Neural cell (in vitro differentiated cells): Measurements from ENCODE around the gene TUBE1. TPM values are rescaled to one million over a fixed set of nuclear protein-coding genes. Genes with fewer than 3 reads are reported as not detected.
"Not testable (repeated sequence)": the region's sequence is repeated elsewhere in the genome, so short reads cannot be mapped to it uniquely, and the experiment has no call there.

Experiments
- H2AFZ ChIP-seq: fragments of 200-600, 300-800 bp; sonication (generic), shearing (Covaris generic); 2 replicates; pipeline ENCODE4 v1.6.0; 2014; ENCODE audit warnings: low read depth, mild to moderate bottlenecking, antibody characterized with exemption, low read length, moderate library complexity
- H3F3A ChIP-seq: fragments of 200-600 bp; shearing (Covaris generic); 2 replicates; pipeline ENCODE4 v1.6.1; 2016; ENCODE audit warnings: mild to moderate bottlenecking, moderate library complexity, mixed read lengths, antibody characterized with exemption, low read length; ENCODE audit not compliant: insufficient read depth, poor library complexity, severe bottlenecking
- H3K27ac ChIP-seq: fragments of 200-600, 300-800 bp; sonication (generic), shearing (Covaris generic); 2 replicates; pipeline ENCODE4 v1.5.1; 2014; ENCODE audit warnings: mild to moderate bottlenecking, low read length, moderate library complexity
- H3K27me3 ChIP-seq: fragments of 300-800, 200-600 bp; sonication (generic), shearing (Covaris generic); 2 replicates; pipeline ENCODE4 v1.6.0; 2014; ENCODE audit warnings: mild to moderate bottlenecking, low read depth, low read length, moderate library complexity; ENCODE audit not compliant: insufficient read depth
- H3K36me3 ChIP-seq: fragments of 300-800, 200-600 bp; sonication (generic), shearing (Covaris generic); 2 replicates; pipeline ENCODE4 v1.5.1; 2014; ENCODE audit warnings: mild to moderate bottlenecking, antibody characterized with exemption, low read length, moderate library complexity; ENCODE audit not compliant: insufficient read depth
- H3K4me2 ChIP-seq: fragments of 300-800, 200-600 bp; sonication (generic), shearing (Covaris generic); 2 replicates; pipeline ENCODE4 v1.6.0; 2014; ENCODE audit warnings: mild to moderate bottlenecking, low read length
- H3K4me3 ChIP-seq: fragments of 300-800, 200-600 bp; sonication (generic), shearing (Covaris generic); 2 replicates; pipeline ENCODE4 v1.5.1; 2014; ENCODE audit warnings: mild to moderate bottlenecking, low read length, moderate library complexity
- H3K79me2 ChIP-seq: fragments of 200-600 bp; shearing (Covaris generic); replicated peaks from 2 replicates; pipeline ENCODE4 v1.6.0; 2014; ENCODE audit warnings: mild to moderate bottlenecking, low read length, moderate library complexity; ENCODE audit not compliant: insufficient read depth
- H3K9ac ChIP-seq: fragments of 300-800, 200-600 bp; sonication (generic), shearing (Covaris generic); 2 replicates; pipeline ENCODE4 v1.6.1; 2016; ENCODE audit warnings: mild to moderate bottlenecking, low read length, mixed read lengths
- H3K9me2 ChIP-seq: fragments of 200-600 bp; shearing (Covaris generic); 2 replicates; pipeline ENCODE4 v1.6.1; 2016; ENCODE audit warnings: mild to moderate bottlenecking, low read length, mixed read lengths; ENCODE audit not compliant: insufficient read depth
- H3K9me3 ChIP-seq: fragments of 200-600, 300-800 bp; sonication (generic), shearing (Covaris generic); 2 replicates; pipeline ENCODE4 v1.6.1; 2016; ENCODE audit warnings: mild to moderate bottlenecking, mixed run types, low read length, moderate library complexity, mixed read lengths
- H4K20me1 ChIP-seq: fragments of 200-600 bp; shearing (Covaris generic); 2 replicates; pipeline ENCODE4 v1.6.1; 2016; ENCODE audit warnings: mild to moderate bottlenecking, mixed run types; ENCODE audit not compliant: insufficient read depth
- EP300 ChIP-seq: fragments of 450-650 bp; conservative IDR thresholded peaks from 2 replicates; pipeline ENCODE4 v1.6.1; 2014; ENCODE audit warnings: antibody characterized with exemption, mild to moderate bottlenecking, moderate library complexity; ENCODE audit not compliant: poor library complexity, severe bottlenecking
- EZH2 ChIP-seq: fragments of 200-600, 300-800 bp; shearing (Covaris generic), sonication (generic); IDR thresholded peaks from 2 replicates; pipeline ENCODE4 v1.6.1; 2014; ENCODE audit warnings: antibody characterized with exemption, low read length, borderline replicate concordance, mild to moderate bottlenecking; ENCODE audit not compliant: insufficient read depth, poor library complexity, severe bottlenecking
- MXI1 ChIP-seq: fragments of 450-650 bp; conservative IDR thresholded peaks from 2 replicates; pipeline ENCODE4 v1.6.1; 2014; ENCODE audit warnings: antibody characterized with exemption, mild to moderate bottlenecking; ENCODE audit not compliant: poor library complexity, severe bottlenecking
- POLR2AphosphoS5 ChIP-seq: IDR thresholded peaks from 2 replicates; pipeline ENCODE4 v1.6.1; 2012
- RAD21 ChIP-seq: fragments of 450-650 bp; conservative IDR thresholded peaks from 2 replicates; pipeline ENCODE4 v1.6.1; 2014; ENCODE audit warnings: antibody characterized with exemption, mild to moderate bottlenecking, moderate library complexity
- SMC3 ChIP-seq: fragments of 450-650 bp; conservative IDR thresholded peaks from 2 replicates; pipeline ENCODE4 v1.6.1; 2014; ENCODE audit warnings: antibody characterized with exemption, mild to moderate bottlenecking, moderate library complexity; ENCODE audit not compliant: poor library complexity
- TAF1 ChIP-seq: IDR thresholded peaks from 2 replicates; pipeline ENCODE4 v1.6.1; 2012; ENCODE audit warnings: low read depth
- polyA plus RNA-seq: library from polyadenylated mRNA; depleted of rRNA; stranded (reverse); fragments of >200 nt; gene quantifications from 2 replicates; pipeline ENCODE4 v1.2.3, GENCODE V29; 2014
- TF ChIP-seq, protein P1 (sequence below): IDR thresholded peaks from 2 replicates; pipeline ENCODE4 v1.6.1; 2012; ENCODE audit warnings: borderline replicate concordance
- TF ChIP-seq, protein P2 (sequence below): fragments of 450-650 bp; IDR thresholded peaks from 2 replicates; pipeline ENCODE4 v1.5.1; 2014; ENCODE audit warnings: antibody characterized with exemption, mild to moderate bottlenecking, moderate library complexity; ENCODE audit not compliant: poor library complexity, severe bottlenecking

The TUBE1 gene
- polyA plus RNA-seq, 1 donor from 2014 or later = 180 TPM

DNA sequence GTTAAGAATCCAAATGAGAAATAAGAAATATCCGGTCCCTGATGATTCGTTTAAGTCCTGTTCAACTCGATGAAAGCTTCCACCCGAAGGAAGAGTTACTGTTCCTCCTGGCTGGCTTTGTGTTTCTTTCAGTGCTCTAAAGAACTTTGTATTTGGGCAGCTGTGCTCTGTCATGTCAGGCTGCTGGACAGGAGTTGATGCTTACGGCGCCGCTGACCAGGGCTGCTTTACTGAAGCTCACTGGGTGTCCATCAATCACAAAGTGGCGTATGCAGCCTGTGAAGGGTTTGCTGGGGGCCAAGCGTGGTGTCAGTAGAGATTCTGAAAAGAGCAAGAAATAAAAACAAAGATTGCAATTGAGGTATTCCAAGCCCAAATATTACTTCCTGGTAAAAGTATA, 22.0 kb upstream of the TUBE1 start:
- H3K79me2 ChIP-seq = no peaks in the 10 kb centered on the region
- H3K4me3 ChIP-seq = no peak overlapping the region
- no peak overlapping the region for H3K4me2 ChIP-seq
- no peak overlapping the region for H2AFZ ChIP-seq
- no peaks in the 10 kb centered on the region for H3K9me2 ChIP-seq
- no peaks in the 10 kb centered on the region for H3K27me3 ChIP-seq
- no peak overlapping the region for H3K9ac ChIP-seq
- TF ChIP-seq TAF1 (no peak), RAD21 (no peak), EZH2 (no peak), SMC3 (no peak), EP300 (no peak), POLR2AphosphoS5 (no peak), MXI1 (no peak)
- TF ChIP-seq, protein P1, sequence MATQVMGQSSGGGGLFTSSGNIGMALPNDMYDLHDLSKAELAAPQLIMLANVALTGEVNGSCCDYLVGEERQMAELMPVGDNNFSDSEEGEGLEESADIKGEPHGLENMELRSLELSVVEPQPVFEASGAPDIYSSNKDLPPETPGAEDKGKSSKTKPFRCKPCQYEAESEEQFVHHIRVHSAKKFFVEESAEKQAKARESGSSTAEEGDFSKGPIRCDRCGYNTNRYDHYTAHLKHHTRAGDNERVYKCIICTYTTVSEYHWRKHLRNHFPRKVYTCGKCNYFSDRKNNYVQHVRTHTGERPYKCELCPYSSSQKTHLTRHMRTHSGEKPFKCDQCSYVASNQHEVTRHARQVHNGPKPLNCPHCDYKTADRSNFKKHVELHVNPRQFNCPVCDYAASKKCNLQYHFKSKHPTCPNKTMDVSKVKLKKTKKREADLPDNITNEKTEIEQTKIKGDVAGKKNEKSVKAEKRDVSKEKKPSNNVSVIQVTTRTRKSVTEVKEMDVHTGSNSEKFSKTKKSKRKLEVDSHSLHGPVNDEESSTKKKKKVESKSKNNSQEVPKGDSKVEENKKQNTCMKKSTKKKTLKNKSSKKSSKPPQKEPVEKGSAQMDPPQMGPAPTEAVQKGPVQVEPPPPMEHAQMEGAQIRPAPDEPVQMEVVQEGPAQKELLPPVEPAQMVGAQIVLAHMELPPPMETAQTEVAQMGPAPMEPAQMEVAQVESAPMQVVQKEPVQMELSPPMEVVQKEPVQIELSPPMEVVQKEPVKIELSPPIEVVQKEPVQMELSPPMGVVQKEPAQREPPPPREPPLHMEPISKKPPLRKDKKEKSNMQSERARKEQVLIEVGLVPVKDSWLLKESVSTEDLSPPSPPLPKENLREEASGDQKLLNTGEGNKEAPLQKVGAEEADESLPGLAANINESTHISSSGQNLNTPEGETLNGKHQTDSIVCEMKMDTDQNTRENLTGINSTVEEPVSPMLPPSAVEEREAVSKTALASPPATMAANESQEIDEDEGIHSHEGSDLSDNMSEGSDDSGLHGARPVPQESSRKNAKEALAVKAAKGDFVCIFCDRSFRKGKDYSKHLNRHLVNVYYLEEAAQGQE = no peak
- TF ChIP-seq, protein P2, sequence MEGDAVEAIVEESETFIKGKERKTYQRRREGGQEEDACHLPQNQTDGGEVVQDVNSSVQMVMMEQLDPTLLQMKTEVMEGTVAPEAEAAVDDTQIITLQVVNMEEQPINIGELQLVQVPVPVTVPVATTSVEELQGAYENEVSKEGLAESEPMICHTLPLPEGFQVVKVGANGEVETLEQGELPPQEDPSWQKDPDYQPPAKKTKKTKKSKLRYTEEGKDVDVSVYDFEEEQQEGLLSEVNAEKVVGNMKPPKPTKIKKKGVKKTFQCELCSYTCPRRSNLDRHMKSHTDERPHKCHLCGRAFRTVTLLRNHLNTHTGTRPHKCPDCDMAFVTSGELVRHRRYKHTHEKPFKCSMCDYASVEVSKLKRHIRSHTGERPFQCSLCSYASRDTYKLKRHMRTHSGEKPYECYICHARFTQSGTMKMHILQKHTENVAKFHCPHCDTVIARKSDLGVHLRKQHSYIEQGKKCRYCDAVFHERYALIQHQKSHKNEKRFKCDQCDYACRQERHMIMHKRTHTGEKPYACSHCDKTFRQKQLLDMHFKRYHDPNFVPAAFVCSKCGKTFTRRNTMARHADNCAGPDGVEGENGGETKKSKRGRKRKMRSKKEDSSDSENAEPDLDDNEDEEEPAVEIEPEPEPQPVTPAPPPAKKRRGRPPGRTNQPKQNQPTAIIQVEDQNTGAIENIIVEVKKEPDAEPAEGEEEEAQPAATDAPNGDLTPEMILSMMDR = no peak
- no peaks in the 10 kb centered on the region for H3F3A ChIP-seq
- H3K36me3 ChIP-seq = no peaks in the 10 kb centered on the region
- H3K27ac ChIP-seq = no peak overlapping the region
- no peaks in the 10 kb centered on the region for H4K20me1 ChIP-seq
- H3K9me3 ChIP-seq = no peaks in the 10 kb centered on the region

DNA sequence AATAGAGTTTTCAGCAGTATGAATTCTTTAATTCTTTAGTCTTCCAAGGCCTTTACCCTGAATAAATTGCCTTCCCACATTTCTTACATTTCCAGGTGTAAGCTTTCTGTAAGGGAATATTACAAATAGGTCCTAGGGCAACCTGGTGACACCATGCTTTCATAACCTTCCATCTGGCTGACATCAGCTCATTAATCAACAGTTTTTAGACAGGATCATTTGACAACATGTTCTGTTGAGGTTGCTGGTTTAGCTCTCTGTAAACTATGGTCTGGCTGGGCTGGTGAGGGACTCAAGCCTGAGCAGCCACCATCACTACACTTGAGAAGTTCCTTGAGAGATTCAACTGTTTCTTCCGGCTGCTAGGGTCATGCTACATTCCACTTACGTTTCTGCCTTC, 19.3 kb upstream of the TUBE1 start:
- no peak overlapping the region for H3K4me3 ChIP-seq

DNA sequence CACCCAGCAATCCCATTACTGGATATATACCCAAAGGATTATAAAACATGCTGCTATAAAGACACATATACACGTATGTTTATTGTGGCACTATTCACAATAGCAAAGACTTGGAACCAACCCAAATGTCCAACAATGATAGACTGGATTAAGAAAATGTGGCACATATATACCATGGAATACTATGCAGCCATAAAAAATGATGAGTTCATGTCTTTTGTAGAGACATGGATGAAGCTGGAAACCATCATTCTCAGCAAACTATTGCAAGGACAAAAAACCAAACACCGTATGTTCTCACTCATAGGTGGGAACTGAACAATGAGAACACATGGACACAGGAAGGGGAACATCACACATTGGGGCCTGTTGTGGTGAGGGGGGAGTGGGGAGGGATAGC, 18.7 kb upstream of the TUBE1 start:
- not testable (repeated sequence) for H3K9me3 ChIP-seq, H3K79me2 ChIP-seq, H3K9me2 ChIP-seq, H3K27ac ChIP-seq, H2AFZ ChIP-seq, H3K9ac ChIP-seq, H3K4me2 ChIP-seq, H3K4me3 ChIP-seq, H3K27me3 ChIP-seq, H3F3A ChIP-seq, H4K20me1 ChIP-seq
- H3K36me3 ChIP-seq = peaks cover 10% of the 10 kb centered on the region

More for the DNA sequence above, 19.3 kb upstream of the TUBE1 start:
- Histone ChIP-seq H3K9ac (no peak overlapping the region), H3K4me2 (no peak overlapping the region), H3K36me3 (peaks cover 8% of the 10 kb centered on the region), H3K27ac (no peak overlapping the region), H3K9me3 (no peaks in the 10 kb centered on the region), H3K27me3 (no peaks in the 10 kb centered on the region), H4K20me1 (no peaks in the 10 kb centered on the region), H3K9me2 (no peaks in the 10 kb centered on the region), H3K79me2 (no peaks in the 10 kb centered on the region), H3F3A (no peaks in the 10 kb centered on the region), H2AFZ (no peak overlapping the region)
- TF ChIP-seq EP300 (no peak), RAD21 (no peak), EZH2 (no peak), POLR2AphosphoS5 (no peak)
- TF ChIP-seq, protein P2 = no peak
